Uterus (tissue), 4 donors: Measurements from ENCODE around the gene OAT. TPM values are rescaled to one million over a fixed set of nuclear protein-coding genes. Genes with fewer than 3 reads are reported as not detected.

ENCODE experiments used
- DNase-seq, 2 donors: peaks; one replicate each; pipeline ENCODE4 v3.0.0-alpha.2; 2019 to 2020
- H3K27ac ChIP-seq, 2 donors: fragments of 200-600 bp; sonication (generic); 1 replicate in 1 of 2; 2 replicates in 1 of 2; pipeline ENCODE4 v1.5.1; 2016 to 2018
- H3K27me3 ChIP-seq, 2 donors: fragments of 200-600 bp; sonication (generic); one replicate each; pipeline ENCODE4 v1.5.1; 2018 to 2019; ENCODE audit warnings: control low read depth in 1 of 2
- H3K36me3 ChIP-seq, 2 donors: fragments of 200-600 bp; sonication (generic); one replicate each; pipeline ENCODE4 v1.5.1; 2019; ENCODE audit warnings: control low read depth in 1 of 2
- H3K4me1 ChIP-seq, 2 donors: fragments of 200-600 bp; sonication (generic); one replicate each; pipeline ENCODE4 v1.5.1; 2018 to 2019; ENCODE audit warnings: control low read depth in 1 of 2
- H3K4me3 ChIP-seq, 2 donors: fragments of 200-600 bp; sonication (generic); 1 replicate in 1 of 2; 2 replicates in 1 of 2; pipeline ENCODE4 v1.5.1; 2018 to 2019; ENCODE audit warnings: mild to moderate bottlenecking in 1 of 2
- H3K9me3 ChIP-seq, 2 donors: fragments of 200-600 bp; sonication (generic); one replicate each; pipeline ENCODE4 v1.5.1; 2019; ENCODE audit warnings: control low read depth in 1 of 2
- CTCF ChIP-seq, 4 experiments: fragments of 200-600 bp in 2 of 4; fragments of 450-650 bp in 2 of 4; sonication (generic) in 2 of 4; IDR thresholded peaks; one replicate each; pipeline ENCODE4 v1.5.1; 2016 to 2019; ENCODE audit warnings: antibody characterized with exemption in 4 of 4, mild to moderate bottlenecking in 2 of 4, moderate library complexity in 1 of 4
- POLR2A ChIP-seq, 2 donors: fragments of 450-650 bp; IDR thresholded peaks; one replicate each; pipeline ENCODE4 v1.6.1; 2016; ENCODE audit warnings: antibody characterized with exemption in 2 of 2, mild to moderate bottlenecking in 1 of 2, moderate library complexity in 1 of 2
- intact Hi-C: fragments of 100-400 bp; cut with DNase I; formaldehyde crosslinking; loops from one replicate; pipeline ENCODE4 v1.15.1; 2023; ENCODE audit warnings: low total_unique reads
- total RNA-seq, 4 donors: library from RNA; depleted of rRNA in 3 of 4; stranded (reverse); fragments of >200 nt in 3 of 4; gene quantifications; one replicate each; pipeline versions ENCODE4 v1.1.0 to v1.2.4, GENCODE V29; 2014 to 2023
- donor health status: DM: yes; HTN: yes; CAD: no.

Gene OAT
- total RNA-seq = 100 to 1,000 TPM in 2 of 4 donors, 10 to 100 TPM in 2; 75.3 to 175 (median 97.6) TPM

GRCh38 chr10:124418726-124419501 lies at the start of gene OAT:
OAT (minus strand) TSS chr10:124418923; CDS start chr10:124412171, 6,752 bp downstream.
- H3K9me3 ChIP-seq = no peaks in the 10 kb centered on the region

GRCh38 chr10:124467165-124467564 lies 48.4 kb upstream of the OAT start:
- intact Hi-C loops = no loop called here
- DNase-seq = no peak
- no peaks in the 10 kb centered on the region for H3K27me3 ChIP-seq
- H3K36me3 ChIP-seq = no peaks in the 10 kb centered on the region
- no peak overlapping the region for H3K27ac ChIP-seq
- no peak overlapping the region for H3K4me3 ChIP-seq
- TF ChIP-seq POLR2A (IDR thresholded peaks at IDR 0.05) (no peak), CTCF (IDR thresholded peaks at IDR 0.05) (no peak)
- no peaks in the 10 kb centered on the region for H3K4me1 ChIP-seq
- no peaks in the 10 kb centered on the region for H3K9me3 ChIP-seq

More at GRCh38 chr10:124418726-124419501, at the start of gene OAT:
- peak; percentile 95 to 96 for DNase-seq
- intact Hi-C loops = no loop called here
- Histone ChIP-seq H3K36me3 (no peaks in the 10 kb centered on the region), H3K27me3 (no peaks in the 10 kb centered on the region), H3K4me1 (peaks cover 0 to 3% of the 10 kb centered on the region in 2 donors), H3K4me3 (peak within 1 kb of the TSS; percentile 54 to 80), H3K27ac (peak within 1 kb of the TSS; percentile 89)
- TF ChIP-seq CTCF (IDR thresholded peaks at IDR 0.05) = peak in 2 of 4 experiments; percentile 2 to 15
- TF ChIP-seq POLR2A (IDR thresholded peaks at IDR 0.05) = peak; percentile 99

GRCh38 chr10:124465777-124466488 lies 47.2 kb upstream of the OAT start:
- Histone ChIP-seq H3K27me3 (no peaks in the 10 kb centered on the region), H3K4me1 (no peaks in the 10 kb centered on the region), H3K4me3 (no peak overlapping the region), H3K9me3 (no peaks in the 10 kb centered on the region), H3K36me3 (no peaks in the 10 kb centered on the region), H3K27ac (no peak overlapping the region)
- TF ChIP-seq CTCF (IDR thresholded peaks at IDR 0.05) = no peak
- TF ChIP-seq POLR2A (IDR thresholded peaks at IDR 0.05) = no peak
- intact Hi-C loops = no loop called here
- DNase-seq = no peak

- H3K9me3 ChIP-seq = no peaks in the 10 kb centered on the region
- intact Hi-C loops = no loop called here
- H3K27ac ChIP-seq = no peak overlapping the region
Observed at GRCh38 chr10:124465003-124465776, 46.5 kb upstream of the OAT start.

More at GRCh38 chr10:124465003-124465776, 46.5 kb upstream of the OAT start:
- Histone ChIP-seq H3K27me3 (no peaks in the 10 kb centered on the region), H3K4me3 (no peak overlapping the region), H3K36me3 (no peaks in the 10 kb centered on the region), H3K4me1 (no peaks in the 10 kb centered on the region)
- DNase-seq = no peak
- TF ChIP-seq POLR2A (IDR thresholded peaks at IDR 0.05) (no peak), CTCF (IDR thresholded peaks at IDR 0.05) (no peak)
